ENCODE results near the gene SLC25A14. TPM values are rescaled to one million over a fixed set of nuclear protein-coding genes. Genes with fewer than 3 reads are reported as not detected.
"Not testable (repeated sequence)": the region's sequence is repeated elsewhere in the genome, so short reads cannot be mapped to it uniquely, and the experiment has no call there.

The SLC25A14 gene
- total and polyA plus RNA-seq, 2 donors (not counting 3 experiments of a cell fraction or from before 2014, with no cell fraction given): 10.6 to 11.5 TPM

- TF ChIP-seq JUN (IDR thresholded peaks at IDR 0.05; ENCODE audit: borderline replicate concordance, insufficient read depth, insufficient read length, low read depth): no peak
- ChIA-PET CTCF (no interaction called here), POLR2A (no interaction called here)
- FAIRE-seq (no peak), DNase-seq (ENCODE audit: low read depth, low spot score) (no peak)
- H3K79me2 ChIP-seq (ENCODE audit: control insufficient read depth, insufficient read depth, low read length): no peaks in the 10 kb centered on the region
- H3K9me1 ChIP-seq (replicated peaks; ENCODE audit: control insufficient read depth, extremely low read depth, insufficient read depth, low read length): no peaks in the 10 kb centered on the region
- no peaks in the 10 kb centered on the region for H3K27me3 ChIP-seq (ENCODE audit: control insufficient read depth in 2 of 2, insufficient read depth in 2 of 2, low read length in 2 of 2)
- H3K27ac ChIP-seq (ENCODE audit: insufficient read depth, low read depth, low read length): no peak overlapping the region
- H3K4me2 ChIP-seq (ENCODE audit: insufficient read depth, low read length): no peak overlapping the region
- H3K4me1 ChIP-seq (ENCODE audit: control insufficient read depth, extremely low read depth, insufficient read depth, low read length): no peaks in the 10 kb centered on the region
- no peaks in the 10 kb centered on the region for H4K20me1 ChIP-seq (replicated peaks; ENCODE audit: control insufficient read depth, extremely low read depth, insufficient read depth, low read length)
- BruUV-seq (replicated peaks): no TSS peak
- intact Hi-C loops (cut with micrococcal nuclease) (loop anchor here (5.0 kb wide), 1 partner anchor 66 kb away; the partner anchor contains the start of gene RBMX2), dilution Hi-C loops (cut with MboI; ENCODE audit: extremely low pct_ligation_motif_present, low sequenced_read_pairs) (no loop called here)
- H3K9ac ChIP-seq (replicated peaks; ENCODE audit: extremely low read depth, insufficient read depth, low read length): no peak overlapping the region
- no peaks in the 10 kb centered on the region for H3K36me3 ChIP-seq (ENCODE audit: control insufficient read depth in 2 of 2, extremely low read depth in 1 of 2, insufficient read depth in 2 of 2, low read length in 2 of 2)
- H2AFZ ChIP-seq (ENCODE audit: low read depth, low read length): no peak overlapping the region
- no peak overlapping the region for H3K4me3 ChIP-seq (replicated peaks in 1 of 3; ENCODE audit: insufficient read depth in 1 of 3, low read depth in 1 of 3, low read length in 3 of 3)
- H3K9me3 ChIP-seq (replicated peaks; ENCODE audit: control insufficient read depth, insufficient read depth, low read length): no peaks in the 10 kb centered on the region
Measured at GRCh38 chrX:130336531-130336930, 3.2 kb upstream of the SLC25A14 start.

- dilution Hi-C loops (cut with MboI; ENCODE audit: extremely low pct_ligation_motif_present, low sequenced_read_pairs); H3K9me3 ChIP-seq (replicated peaks; ENCODE audit: control insufficient read depth, insufficient read depth, low read length); H3K36me3 ChIP-seq (ENCODE audit: control insufficient read depth in 2 of 2, extremely low read depth in 1 of 2, insufficient read depth in 2 of 2, low read length in 2 of 2); H3K9me1 ChIP-seq (replicated peaks; ENCODE audit: control insufficient read depth, extremely low read depth, insufficient read depth, low read length); H3K27me3 ChIP-seq (ENCODE audit: control insufficient read depth in 2 of 2, insufficient read depth in 2 of 2, low read length in 2 of 2); H2AFZ ChIP-seq (ENCODE audit: low read depth, low read length); BruUV-seq (replicated peaks); H3K27ac ChIP-seq (ENCODE audit: insufficient read depth, low read depth, low read length); H3K79me2 ChIP-seq (ENCODE audit: control insufficient read depth, insufficient read depth, low read length); H4K20me1 ChIP-seq (replicated peaks; ENCODE audit: control insufficient read depth, extremely low read depth, insufficient read depth, low read length); FAIRE-seq; H3K4me1 ChIP-seq (ENCODE audit: control insufficient read depth, extremely low read depth, insufficient read depth, low read length); H3K9ac ChIP-seq (replicated peaks; ENCODE audit: extremely low read depth, insufficient read depth, low read length); DNase-seq (ENCODE audit: low read depth, low spot score); POLR2A ChIA-PET: not testable (repeated sequence)
- Histone ChIP-seq H3K4me3 (replicated peaks in 1 of 3; ENCODE audit: insufficient read depth in 1 of 3, low read depth in 1 of 3, low read length in 3 of 3) (peak overlapping the region in 1 of 3 experiments; percentile 90), H3K4me2 (ENCODE audit: insufficient read depth, low read length) (peak overlapping the region; percentile 81)
- CTCF ChIA-PET: interaction anchor here (1.0 kb wide), 1 partner anchor 10 kb away, joined by 3 read pairs; no protein-coding TSS in a partner anchor
- intact Hi-C loops (cut with micrococcal nuclease): loop anchor here (1.0 to 5.0 kb wide), 3 partner anchors 63 to 564 kb away; partner anchors contain the start of genes ENOX2, RBMX2 and ZNF280C
Measured at GRCh38 chrX:130338869-130339268, 850 bp upstream of the SLC25A14 start.

All from endothelial cell of umbilical vein (primary cell).